ENCODE results near the gene WIZ. TPM values are rescaled to one million over a fixed set of nuclear protein-coding genes. Genes with fewer than 3 reads are reported as not detected.

Gene WIZ, protein sequence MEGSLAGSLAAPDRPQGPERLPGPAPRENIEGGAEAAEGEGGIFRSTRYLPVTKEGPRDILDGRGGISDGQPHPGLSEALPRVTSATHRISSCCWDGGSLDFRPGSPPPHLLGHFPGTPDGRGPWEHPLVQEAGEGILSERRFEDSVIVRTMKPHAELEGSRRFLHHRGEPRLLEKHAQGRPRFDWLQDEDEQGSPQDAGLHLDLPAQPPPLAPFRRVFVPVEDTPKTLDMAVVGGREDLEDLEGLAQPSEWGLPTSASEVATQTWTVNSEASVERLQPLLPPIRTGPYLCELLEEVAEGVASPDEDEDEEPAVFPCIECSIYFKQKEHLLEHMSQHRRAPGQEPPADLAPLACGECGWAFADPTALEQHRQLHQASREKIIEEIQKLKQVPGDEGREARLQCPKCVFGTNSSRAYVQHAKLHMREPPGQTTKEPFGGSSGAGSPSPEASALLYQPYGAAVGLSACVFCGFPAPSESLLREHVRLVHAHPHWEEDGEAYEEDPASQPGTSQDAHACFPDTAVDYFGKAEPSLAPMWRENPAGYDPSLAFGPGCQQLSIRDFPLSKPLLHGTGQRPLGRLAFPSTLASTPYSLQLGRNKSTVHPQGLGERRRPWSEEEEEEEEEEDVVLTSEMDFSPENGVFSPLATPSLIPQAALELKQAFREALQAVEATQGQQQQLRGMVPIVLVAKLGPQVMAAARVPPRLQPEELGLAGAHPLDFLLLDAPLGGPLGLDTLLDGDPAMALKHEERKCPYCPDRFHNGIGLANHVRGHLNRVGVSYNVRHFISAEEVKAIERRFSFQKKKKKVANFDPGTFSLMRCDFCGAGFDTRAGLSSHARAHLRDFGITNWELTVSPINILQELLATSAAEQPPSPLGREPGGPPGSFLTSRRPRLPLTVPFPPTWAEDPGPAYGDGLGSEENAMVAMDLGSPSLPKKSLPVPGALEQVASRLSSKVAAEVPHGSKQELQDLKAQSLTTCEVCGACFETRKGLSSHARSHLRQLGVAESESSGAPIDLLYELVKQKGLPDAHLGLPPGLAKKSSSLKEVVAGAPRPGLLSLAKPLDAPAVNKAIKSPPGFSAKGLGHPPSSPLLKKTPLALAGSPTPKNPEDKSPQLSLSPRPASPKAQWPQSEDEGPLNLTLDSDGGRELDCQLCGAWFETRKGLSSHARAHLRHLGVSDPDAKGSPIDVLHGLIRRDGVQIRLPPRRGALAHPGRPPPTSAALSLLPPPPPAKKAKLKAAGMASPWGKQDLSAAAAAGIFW (N-terminal part only)
- total RNA-seq (2022; extraction: Qiagen RNA extraction): 14.4 to 24.0 TPM (median 22.8 TPM) in 5 replicates

GRCh38 chr19:15449620-15450527, at the start of gene WIZ:
Gene WIZ, minus strand, starts transcription at chr19:15449956. Its CDS starts 1,649 bp downstream, at chr19:15448307.

DNA sequence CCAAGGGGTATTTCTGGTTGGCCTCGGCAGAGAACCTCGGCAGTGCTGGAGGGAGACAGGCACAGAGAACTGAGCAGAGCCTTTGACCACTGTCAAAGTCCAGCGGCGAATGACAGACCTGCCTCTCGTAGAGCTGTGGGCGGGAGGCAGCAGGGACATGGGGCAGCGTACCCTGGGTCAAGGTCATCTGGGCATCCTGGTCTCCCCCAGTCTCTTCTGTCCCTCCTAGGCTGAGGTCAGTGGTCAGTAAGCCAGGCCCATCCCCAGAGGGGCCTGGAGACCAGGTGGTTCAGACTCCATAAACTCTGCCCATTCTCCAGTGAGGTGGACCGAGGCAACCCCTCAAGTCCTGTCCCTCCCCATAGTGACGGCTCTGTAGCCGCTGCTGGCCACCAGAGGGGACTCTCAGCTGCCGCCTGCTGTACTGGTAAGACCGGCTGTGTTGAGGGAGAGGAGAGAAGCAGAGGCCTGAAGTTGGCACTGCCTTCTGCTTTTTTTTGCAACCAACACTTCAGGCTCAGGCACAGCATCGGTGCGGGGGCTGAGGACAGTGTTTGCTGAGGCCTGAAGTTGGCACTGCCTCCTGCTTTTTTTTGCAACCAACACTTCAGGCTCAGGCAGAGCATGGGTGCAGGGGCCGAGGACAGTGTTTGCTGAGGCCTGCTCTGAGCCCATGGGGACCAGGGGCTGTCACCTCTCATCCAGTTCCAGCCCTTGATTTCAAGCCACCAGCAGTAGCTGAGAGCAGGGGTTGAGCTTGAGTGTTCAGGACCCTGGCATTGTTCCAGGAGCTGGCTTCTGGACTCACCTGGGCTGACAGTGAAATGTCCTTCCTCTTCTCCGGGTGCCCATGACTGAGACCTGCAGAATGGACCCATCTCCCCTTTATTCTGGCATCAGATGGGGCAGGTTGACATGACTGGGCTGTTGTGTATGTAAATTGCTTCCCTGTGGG, 29.9 kb upstream of the WIZ start, which contains the start of gene PGLYRP2:
TSS of gene PGLYRP2 (minus strand) at position 111 of the 955 bp plus-strand sequence. CDS start 130 bp downstream, outside the sequence.

DNA sequence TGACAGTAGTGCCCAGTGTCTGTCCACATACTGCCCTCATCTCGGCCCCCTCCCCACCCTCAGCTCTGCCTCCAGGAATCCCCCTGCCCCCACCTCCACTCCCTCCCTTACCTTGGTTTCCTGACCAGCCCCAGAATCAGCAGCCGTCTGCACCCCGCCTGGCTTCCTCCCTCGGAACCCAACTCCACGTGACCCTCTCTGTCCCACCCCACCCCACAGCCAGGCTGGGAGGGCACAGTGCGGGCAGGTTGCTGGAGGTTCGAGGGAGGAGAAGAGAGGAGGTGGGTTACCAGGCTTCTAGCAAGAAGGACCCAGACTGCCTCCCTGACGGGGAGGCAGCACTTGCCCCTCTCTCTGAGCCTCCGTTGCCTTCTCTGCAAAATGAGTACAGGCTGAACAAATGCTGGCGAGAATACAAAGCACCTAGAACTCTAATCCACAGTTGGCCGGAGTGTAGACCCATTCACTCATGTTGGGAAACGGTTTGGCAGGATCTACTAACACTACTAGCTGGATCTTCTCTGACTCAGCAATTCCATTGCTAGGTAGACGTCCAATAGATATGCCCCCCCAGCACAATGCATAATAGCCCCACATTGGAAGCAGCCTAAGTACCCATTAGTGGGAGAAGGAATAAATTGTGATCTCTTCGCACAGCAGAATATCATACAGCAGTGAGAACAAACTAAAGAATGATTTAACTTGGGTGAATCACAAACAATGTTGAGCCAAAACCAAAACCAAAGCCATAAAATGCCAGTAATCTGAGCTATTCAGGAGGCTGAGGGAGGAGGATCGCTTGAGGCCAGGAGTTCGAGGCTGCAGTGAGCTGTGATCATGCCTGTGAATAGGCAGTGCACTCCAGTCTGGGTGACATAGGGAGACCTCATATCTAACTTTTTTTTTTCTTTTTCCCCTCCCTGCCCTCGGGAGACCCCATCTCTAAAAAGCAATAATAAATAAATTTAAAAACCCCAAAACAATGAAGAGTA, 14.9 kb upstream of the WIZ start, which contains the start of gene RASAL3:
TSS of gene RASAL3 (minus strand) at position 151 of the 992 bp plus-strand sequence. CDS start 186 bp downstream, outside the sequence.

GRCh38 chr19:15418579-15419412, 31.0 kb downstream of the WIZ start, which contains the start of gene AKAP8L:
Gene AKAP8L, minus strand, starts transcription at chr19:15418988. Its CDS starts 65 bp downstream, at chr19:15418923.

GRCh38 chr19:15379083-15379998, 70.4 kb downstream of the WIZ start, which contains the start of gene AKAP8:
Gene AKAP8, minus strand, starts transcription at chr19:15379787. Its CDS starts 56 bp downstream, at chr19:15379731.

Other genes starting within 250 kb of the WIZ start
- gene NOTCH3, start 249.0 kb downstream of the WIZ start, total RNA-seq (2022; extraction: Qiagen RNA extraction): 7.9 to 12.5 TPM (median 12.1 TPM) in 5 replicates
- 0.06 to 0.12 TPM (median 0.07 TPM) in 3 of 5 replicates, not detected in the others for gene EPHX3, start 217.5 kb downstream of the WIZ start, total RNA-seq (2022; extraction: Qiagen RNA extraction)
- gene BRD4, start 117.4 kb downstream of the WIZ start, total RNA-seq (2022; extraction: Qiagen RNA extraction): 22.5 to 29.3 TPM (median 27.4 TPM) in 5 replicates
- gene AKAP8, start 70.2 kb downstream of the WIZ start, total RNA-seq (2022; extraction: Qiagen RNA extraction): 16.3 to 18.9 TPM (median 17.9 TPM) in 5 replicates
- gene AKAP8L, start 31.0 kb downstream of the WIZ start, total RNA-seq (2022; extraction: Qiagen RNA extraction): 35.9 to 41.3 TPM (median 37.9 TPM) in 5 replicates
- gene RASAL3, start 14.6 kb upstream of the WIZ start, total RNA-seq (2022; extraction: Qiagen RNA extraction): not detected in 5 replicates
- 0.05 TPM in 1 of 5 replicates, not detected in the others for gene PGLYRP2, start 29.5 kb upstream of the WIZ start, total RNA-seq (2022; extraction: Qiagen RNA extraction)
- gene CYP4F22, start 58.6 kb upstream of the WIZ start, total RNA-seq (2022; extraction: Qiagen RNA extraction): 0.06 to 0.09 TPM (median 0.08 TPM) in 5 replicates
- gene CYP4F8, start 165.3 kb upstream of the WIZ start, total RNA-seq (2022; extraction: Qiagen RNA extraction): not detected in 5 replicates
- 1.8 to 3.0 TPM (median 2.3 TPM) in 5 replicates for gene CYP4F3, start 190.9 kb upstream of the WIZ start, total RNA-seq (2022; extraction: Qiagen RNA extraction)
- 1.4 to 2.0 TPM (median 1.7 TPM) in 5 replicates for gene CYP4F12, start 223.1 kb upstream of the WIZ start, total RNA-seq (2022; extraction: Qiagen RNA extraction)